HAP-1 (cell line): ENCODE results near the gene TMPRSS5.
"Not testable (repeated sequence)": the region's sequence is repeated elsewhere in the genome, so short reads cannot be mapped to it uniquely, and the experiment has no call there.

Experiments used
- DNase-seq, 2 experiments: peaks; one replicate each; pipeline ENCODE4 v3.0.0-alpha.2; 2016 to 2020; ENCODE audit warnings: low spot score in 2 of 2
- H3K27me3 ChIP-seq: fragments of 250-450 bp; sonication (Bioruptor Pico); 2 replicates; pipeline ENCODE4 v1.5.1; 2020; ENCODE audit warnings: low read depth, mild to moderate bottlenecking, moderate library complexity
- H3K36me3 ChIP-seq: fragments of 250-450 bp; sonication (Bioruptor Pico); replicated peaks from 2 replicates; pipeline ENCODE4 v1.5.1; 2020; ENCODE audit warnings: mild to moderate bottlenecking
- H3K4me1 ChIP-seq: fragments of 250-450 bp; sonication (Bioruptor Pico); 2 replicates; pipeline ENCODE4 v1.5.1; 2020; ENCODE audit warnings: mild to moderate bottlenecking
- H3K4me3 ChIP-seq: fragments of 250-450 bp; sonication (Bioruptor Pico); 2 replicates; pipeline ENCODE4 v1.5.1; 2020; ENCODE audit warnings: mild to moderate bottlenecking, moderate library complexity
- H3K9me3 ChIP-seq: fragments of 250-450 bp; sonication (Bioruptor Pico); 2 replicates; pipeline ENCODE4 v1.5.1; 2020; ENCODE audit warnings: mild to moderate bottlenecking, moderate library complexity
- in situ Hi-C: fragments of 300-500 bp; cut with MboI; formaldehyde crosslinking; loops from 3 replicates; pipeline ENCODE4 v1.14.3; 2020; ENCODE audit warnings: low sequenced_read_pairs, inconsistent platforms, mixed read lengths

TMPRSS5 gene

DNA sequence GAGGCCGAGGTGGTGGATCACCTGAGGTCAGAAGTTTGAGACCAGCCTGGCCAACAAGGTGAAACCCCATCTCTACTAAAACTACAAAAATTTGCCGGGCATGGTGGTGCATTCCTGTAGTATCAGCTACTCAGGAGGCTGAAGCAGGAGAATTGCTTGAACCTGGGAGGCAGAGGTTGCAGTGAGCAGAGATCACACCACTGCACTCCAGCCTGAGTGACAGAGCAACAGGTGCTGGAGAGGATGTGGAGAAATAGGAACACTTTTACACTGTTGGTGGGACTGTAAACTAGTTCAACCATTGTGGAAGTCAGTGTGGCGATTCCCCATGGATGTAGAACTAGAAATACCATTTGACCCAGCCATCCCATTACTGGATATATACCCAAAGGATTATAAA lies 34.2 kb downstream of the TMPRSS5 start:
- H3K36me3 ChIP-seq, DNase-seq, in situ Hi-C loops, H3K27me3 ChIP-seq, H3K4me3 ChIP-seq, H3K9me3 ChIP-seq, H3K4me1 ChIP-seq: not testable (repeated sequence)

DNA sequence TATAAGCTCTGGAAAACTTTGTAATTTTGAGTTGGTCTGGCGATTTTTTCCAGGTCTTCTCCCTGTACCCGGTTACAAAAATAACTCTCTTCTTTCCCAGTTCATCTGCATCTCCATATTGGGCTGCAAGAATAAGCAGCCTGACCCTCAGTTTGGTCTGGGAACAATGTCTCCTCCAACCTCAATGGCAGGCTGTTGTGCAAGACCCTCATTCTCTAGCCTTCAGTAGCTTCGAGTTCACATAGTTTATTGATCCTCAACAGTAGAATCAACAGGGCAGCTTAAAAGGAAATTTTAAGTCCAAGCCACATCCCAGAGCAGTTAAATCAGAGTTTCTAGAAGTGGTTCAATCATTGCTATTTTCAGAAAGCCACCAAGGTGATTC lies 35.3 kb downstream of the TMPRSS5 start:
- no peaks in the 10 kb centered on the region for H3K4me1 ChIP-seq
- in situ Hi-C loops: no loop called here
- no peak for DNase-seq

DNA sequence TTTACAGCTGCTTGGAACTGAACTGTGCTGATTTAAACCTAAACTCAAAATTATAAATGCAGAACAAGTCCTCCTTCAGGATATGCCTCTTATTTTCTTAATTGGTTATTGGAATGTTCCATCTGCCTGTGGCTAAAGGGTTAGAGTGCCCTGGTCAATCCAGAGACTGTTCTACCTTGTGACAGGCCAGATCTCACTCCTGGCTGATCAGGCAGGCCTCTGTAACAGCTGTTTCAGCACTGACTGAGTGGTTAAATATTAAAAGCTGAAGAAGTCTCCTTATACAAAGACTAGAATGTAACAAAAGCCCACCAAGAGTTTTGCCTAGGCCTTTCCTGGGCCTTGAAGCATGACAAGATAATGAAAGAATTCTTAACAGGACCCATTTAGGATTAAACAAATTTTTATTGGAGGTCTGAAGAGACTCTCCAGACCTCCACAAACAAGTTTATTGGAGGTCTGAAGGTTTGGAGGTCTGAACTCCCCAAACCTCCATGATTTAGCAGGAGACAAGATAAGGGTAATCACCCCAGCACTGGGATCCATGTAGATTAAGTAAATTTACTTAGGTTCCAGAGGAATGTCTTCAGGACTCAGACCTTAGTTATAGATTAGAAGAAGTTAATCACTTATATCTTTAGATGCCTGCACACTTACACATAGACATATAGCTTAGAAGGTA lies 35.8 kb downstream of the TMPRSS5 start:
- in situ Hi-C loops: no loop called here
- Histone ChIP-seq H3K9me3 (no peaks in the 10 kb centered on the region), H3K27me3 (no peaks in the 10 kb centered on the region), H3K4me1 (no peaks in the 10 kb centered on the region), H3K36me3 (no peaks in the 10 kb centered on the region), H3K4me3 (no peak overlapping the region)
- DNase-seq: no peak

More for the DNA sequence above, 35.3 kb downstream of the TMPRSS5 start:
- Histone ChIP-seq H3K4me3 (no peak overlapping the region), H3K9me3 (no peaks in the 10 kb centered on the region), H3K36me3 (no peaks in the 10 kb centered on the region), H3K27me3 (no peaks in the 10 kb centered on the region)

DNA sequence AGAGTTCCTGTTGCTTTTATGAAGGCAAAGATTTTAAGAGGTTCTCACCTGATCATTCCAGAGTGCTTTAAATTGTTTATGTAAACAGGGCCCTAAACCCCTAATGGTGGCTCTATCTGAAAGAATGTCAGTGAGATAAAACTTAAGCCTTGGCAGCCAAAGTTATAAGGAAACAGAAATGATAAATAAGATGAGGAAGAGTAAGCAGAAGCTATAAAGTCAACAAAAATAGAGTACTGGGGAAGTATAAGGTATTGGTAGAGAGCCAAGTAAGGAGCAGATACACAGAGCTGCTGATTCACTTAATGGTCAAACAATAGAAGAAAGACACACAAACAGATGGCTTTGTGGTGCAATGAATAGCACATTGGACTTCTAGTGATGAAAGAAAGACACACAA lies 37.9 kb downstream of the TMPRSS5 start:
- Histone ChIP-seq H3K36me3 (no peaks in the 10 kb centered on the region), H3K27me3 (no peaks in the 10 kb centered on the region), H3K4me3 (no peak overlapping the region), H3K9me3 (no peaks in the 10 kb centered on the region), H3K4me1 (no peaks in the 10 kb centered on the region)
- DNase-seq: no peak
- in situ Hi-C loops: no loop called here

DNA sequence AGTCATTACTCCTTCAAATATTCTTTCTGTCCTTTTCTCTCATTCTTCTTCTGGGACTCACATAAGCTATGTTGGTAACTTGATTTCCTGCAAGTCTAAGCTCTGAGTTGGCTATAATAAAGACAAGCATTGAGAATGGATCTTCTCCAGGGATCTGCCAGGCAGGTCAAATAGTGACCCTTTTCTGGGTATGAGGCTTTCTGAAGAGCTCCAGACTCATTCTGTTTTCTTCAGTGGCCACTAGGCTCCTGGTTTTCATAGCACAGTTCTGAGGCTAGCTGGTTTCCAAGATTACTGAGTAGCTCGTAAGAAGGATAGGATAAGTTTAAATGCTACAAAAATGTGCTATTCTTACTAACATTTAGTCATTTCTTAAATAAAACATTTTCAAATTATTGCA lies 38.3 kb downstream of the TMPRSS5 start:
- H3K36me3 ChIP-seq: no peaks in the 10 kb centered on the region
- in situ Hi-C loops: no loop called here
- no peaks in the 10 kb centered on the region for H3K9me3 ChIP-seq
- DNase-seq: no peak
- H3K4me1 ChIP-seq: no peaks in the 10 kb centered on the region
- H3K27me3 ChIP-seq: no peaks in the 10 kb centered on the region
- no peak overlapping the region for H3K4me3 ChIP-seq

DNA sequence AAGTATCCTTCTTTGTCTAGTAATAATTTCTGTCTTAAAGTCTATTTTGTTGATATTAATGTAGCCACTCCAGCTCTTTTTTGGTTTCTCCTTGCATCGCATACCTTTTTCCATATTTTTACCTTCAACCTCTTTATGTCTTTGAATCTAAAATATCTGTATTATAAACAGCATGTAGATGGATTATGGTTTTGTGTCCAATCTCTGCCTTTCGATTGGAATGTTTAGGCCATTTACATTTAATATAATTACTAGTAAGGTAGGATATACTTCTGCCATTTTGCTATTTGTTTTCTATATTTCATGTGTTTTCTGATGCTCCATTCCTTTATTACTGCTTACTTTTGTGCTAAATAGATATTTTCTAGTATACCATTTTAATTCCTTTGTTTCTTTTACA lies 39.5 kb downstream of the TMPRSS5 start:
- H3K36me3 ChIP-seq: no peaks in the 10 kb centered on the region
- no peaks in the 10 kb centered on the region for H3K9me3 ChIP-seq
- DNase-seq: no peak
- in situ Hi-C loops: no loop called here
- no peak overlapping the region for H3K4me3 ChIP-seq
- no peaks in the 10 kb centered on the region for H3K4me1 ChIP-seq
- H3K27me3 ChIP-seq: no peaks in the 10 kb centered on the region

DNA sequence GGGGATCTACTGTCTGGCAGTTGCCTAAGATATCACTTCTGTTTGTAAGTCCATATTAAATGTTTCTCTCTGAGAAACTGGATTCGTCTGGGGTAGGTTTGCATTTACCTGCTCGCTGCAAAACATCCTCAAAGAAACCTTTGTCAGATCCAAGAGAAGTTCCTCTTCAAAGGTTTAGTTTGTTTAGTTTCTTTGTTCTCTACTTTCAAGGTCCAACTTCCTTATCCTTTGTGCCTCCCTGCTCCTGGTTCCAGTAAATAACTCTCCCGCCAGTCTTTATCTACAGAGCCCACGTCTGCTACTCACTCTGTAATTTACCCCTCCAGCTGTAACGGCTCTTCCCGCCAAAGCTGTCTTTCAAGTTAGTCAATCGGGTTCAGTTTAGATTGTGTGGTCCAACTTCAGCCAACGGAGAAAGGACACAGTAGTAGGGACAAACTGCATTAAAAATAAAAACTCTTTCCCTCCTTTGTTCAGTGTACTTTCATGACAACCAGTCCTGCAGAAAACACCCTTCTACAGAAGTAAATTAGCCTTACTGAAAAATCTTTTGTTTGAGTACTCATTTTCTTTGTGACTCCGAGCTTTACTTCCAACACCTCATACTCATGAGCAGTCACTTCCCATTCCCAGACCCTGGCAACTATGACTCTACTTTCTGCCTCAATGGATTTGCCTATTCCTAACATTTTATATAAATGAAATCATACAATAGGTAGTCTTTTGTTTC lies 41.0 kb downstream of the TMPRSS5 start:
- Histone ChIP-seq H3K4me3 (no peak overlapping the region), H3K36me3 (no peaks in the 10 kb centered on the region), H3K9me3 (no peaks in the 10 kb centered on the region), H3K27me3 (no peaks in the 10 kb centered on the region), H3K4me1 (no peaks in the 10 kb centered on the region)
- in situ Hi-C loops: no loop called here
- no peak for DNase-seq

DNA sequence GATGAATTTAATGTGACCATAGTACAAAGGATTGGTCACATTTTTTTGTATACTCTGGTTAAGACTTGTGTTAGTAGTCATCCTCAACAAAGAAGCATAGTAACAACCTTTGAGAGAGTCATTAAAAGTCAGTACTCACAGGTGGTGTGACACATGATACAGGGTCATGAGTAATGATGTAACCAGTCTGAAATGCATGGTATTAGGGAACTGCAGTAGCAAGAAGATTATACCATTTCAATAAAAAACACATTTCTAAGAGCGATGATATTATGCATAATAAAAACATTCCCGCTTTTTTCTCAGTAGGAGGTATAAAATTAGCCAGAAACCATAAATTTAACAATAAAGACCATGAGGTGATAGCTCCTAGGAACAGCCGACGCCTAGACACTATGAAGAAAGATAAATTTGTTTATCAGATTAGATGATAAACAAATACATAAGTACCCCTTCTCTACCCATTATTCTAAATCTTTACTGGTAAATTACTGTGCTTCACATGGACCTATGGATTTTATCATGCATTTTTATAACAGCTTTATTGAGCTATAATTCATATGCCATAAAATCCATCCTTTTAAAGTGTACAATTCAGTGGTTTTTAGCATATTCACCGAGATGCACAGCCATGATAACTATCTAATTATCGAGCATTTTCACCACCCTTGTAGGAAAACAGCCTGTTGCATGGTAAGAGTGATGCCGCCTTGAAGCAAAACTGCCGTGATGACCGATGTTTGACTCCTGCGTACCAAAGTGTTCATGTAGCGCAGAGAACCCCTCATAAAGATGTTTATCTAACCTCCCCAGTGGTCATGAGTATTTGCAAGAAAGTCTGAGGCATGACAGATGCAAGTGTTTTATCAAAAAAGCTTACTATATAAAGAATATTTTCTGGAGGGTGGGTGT lies 41.8 kb downstream of the TMPRSS5 start:
- Histone ChIP-seq H3K27me3 (no peaks in the 10 kb centered on the region), H3K4me3 (no peak overlapping the region), H3K36me3 (no peaks in the 10 kb centered on the region), H3K4me1 (no peaks in the 10 kb centered on the region), H3K9me3 (no peaks in the 10 kb centered on the region)
- in situ Hi-C loops: no loop called here
- no peak for DNase-seq

DNA sequence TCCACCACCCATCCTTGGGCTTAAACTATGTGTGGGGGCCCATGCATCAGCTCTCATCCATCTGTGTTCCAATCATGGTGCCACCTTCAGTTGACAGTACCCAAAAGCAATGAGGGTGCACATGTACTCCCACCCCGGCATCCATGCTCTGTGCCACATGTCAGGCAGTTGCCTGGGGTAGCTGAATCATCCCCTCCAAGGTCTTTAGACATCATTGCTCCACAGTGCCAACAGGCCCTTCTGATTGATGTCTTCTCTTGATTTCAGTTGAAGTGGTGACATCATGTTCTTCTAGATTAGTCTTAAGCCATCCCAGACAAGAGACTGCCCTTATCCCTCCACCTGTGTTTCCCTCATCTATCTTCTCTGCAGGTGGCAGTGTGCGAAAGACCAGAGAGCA lies 42.5 kb downstream of the TMPRSS5 start:
- Histone ChIP-seq H3K4me3 (no peak overlapping the region), H3K36me3 (no peaks in the 10 kb centered on the region), H3K27me3 (no peaks in the 10 kb centered on the region), H3K9me3 (no peaks in the 10 kb centered on the region), H3K4me1 (no peaks in the 10 kb centered on the region)
- in situ Hi-C loops: no loop called here
- DNase-seq: no peak

DNA sequence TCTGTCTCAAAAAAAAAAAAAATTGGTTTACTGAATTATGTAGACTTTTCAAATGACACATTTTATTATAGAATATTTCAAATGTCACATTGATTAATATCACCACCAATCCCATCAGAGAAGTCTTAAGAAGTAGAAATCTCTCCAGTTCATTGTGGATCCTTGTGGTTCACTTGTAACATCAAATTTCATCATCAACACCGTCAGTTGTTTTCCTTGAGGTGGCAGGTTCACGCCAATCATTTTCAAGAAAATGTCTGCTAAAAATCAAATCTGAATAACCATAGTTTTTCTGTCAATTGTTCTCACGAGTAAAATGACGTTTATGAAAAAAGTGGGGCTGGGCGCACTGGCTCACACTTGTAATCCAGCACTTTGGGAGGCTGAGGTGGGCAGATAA lies 50.3 kb downstream of the TMPRSS5 start:
- H3K27me3 ChIP-seq: no peaks in the 10 kb centered on the region
- H3K36me3 ChIP-seq: no peaks in the 10 kb centered on the region
- no peaks in the 10 kb centered on the region for H3K9me3 ChIP-seq
- H3K4me1 ChIP-seq: no peaks in the 10 kb centered on the region
- in situ Hi-C loops: no loop called here
- no peak for DNase-seq
- H3K4me3 ChIP-seq: no peak overlapping the region

DNA sequence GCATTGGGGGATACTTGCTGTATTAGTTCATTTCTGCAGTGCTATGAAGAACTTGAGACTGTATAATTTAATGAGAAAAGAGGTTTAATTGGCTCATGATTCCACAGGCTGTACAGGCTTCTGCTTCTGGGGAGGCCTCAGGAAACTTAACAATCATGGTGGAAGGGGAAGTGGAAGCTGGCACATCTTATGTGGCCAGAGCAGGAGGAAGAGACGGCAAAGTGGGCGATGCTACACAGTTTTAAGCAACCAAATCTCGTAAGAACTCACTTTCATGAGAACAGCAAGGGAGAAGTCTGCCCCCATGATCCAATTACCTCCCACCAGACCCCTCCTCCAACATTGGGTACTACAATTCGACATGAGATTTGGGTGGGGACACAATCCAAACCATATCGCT lies 55.1 kb downstream of the TMPRSS5 start:
- H3K4me3 ChIP-seq: no peak overlapping the region
- H3K9me3 ChIP-seq: no peaks in the 10 kb centered on the region
- H3K27me3 ChIP-seq: no peaks in the 10 kb centered on the region
- no peak for DNase-seq
- H3K4me1 ChIP-seq: no peaks in the 10 kb centered on the region
- no peaks in the 10 kb centered on the region for H3K36me3 ChIP-seq
- in situ Hi-C loops: no loop called here

DNA sequence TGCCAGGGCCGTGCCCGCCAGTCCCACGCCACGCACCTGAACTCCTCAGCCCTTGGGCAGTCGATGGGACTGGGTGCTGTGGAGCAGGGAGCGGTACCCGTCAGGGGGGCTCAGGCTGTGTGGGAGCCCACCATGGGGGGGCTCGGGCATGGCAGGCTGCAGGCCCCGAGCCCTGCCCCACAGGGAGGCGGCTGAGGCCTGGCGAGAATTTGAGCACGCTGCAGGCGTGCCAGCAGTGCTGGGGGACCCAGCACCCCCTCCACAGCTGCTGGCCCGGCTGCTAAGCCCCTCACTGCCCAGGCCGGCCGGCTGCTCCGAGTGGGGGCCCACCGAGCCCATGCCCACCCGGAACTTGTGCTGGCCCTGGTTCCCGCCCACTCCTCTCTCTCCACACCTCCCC lies 56.8 kb downstream of the TMPRSS5 start:
- Histone ChIP-seq H3K4me3 (no peak overlapping the region), H3K36me3 (no peaks in the 10 kb centered on the region), H3K9me3 (no peaks in the 10 kb centered on the region), H3K27me3 (no peaks in the 10 kb centered on the region), H3K4me1 (no peaks in the 10 kb centered on the region)
- in situ Hi-C loops: no loop called here
- DNase-seq: no peak

DNA sequence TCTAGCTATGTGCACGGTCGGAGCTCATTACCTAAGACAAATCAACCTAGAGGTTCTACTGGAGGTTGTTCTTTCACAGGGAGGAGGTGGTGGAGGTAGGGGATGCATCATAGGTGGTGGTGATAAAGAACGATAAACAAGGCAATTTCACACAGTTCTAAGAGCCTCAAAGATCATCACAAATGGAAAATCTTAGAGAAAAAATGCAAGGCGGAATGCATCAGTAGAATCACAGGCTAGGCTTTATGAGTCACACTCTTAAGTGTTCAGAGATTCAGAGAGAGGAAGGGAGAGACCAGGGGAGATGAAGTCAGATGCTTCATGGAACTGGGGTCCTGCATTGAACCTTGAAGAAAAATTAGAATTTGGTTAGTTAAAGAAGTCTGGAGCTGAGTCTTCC lies 58.3 kb downstream of the TMPRSS5 start:
- H3K4me3 ChIP-seq: no peak overlapping the region
- no peak for DNase-seq
- no peaks in the 10 kb centered on the region for H3K36me3 ChIP-seq
- H3K27me3 ChIP-seq: no peaks in the 10 kb centered on the region
- no peaks in the 10 kb centered on the region for H3K4me1 ChIP-seq
- in situ Hi-C loops: no loop called here
- no peaks in the 10 kb centered on the region for H3K9me3 ChIP-seq

DNA sequence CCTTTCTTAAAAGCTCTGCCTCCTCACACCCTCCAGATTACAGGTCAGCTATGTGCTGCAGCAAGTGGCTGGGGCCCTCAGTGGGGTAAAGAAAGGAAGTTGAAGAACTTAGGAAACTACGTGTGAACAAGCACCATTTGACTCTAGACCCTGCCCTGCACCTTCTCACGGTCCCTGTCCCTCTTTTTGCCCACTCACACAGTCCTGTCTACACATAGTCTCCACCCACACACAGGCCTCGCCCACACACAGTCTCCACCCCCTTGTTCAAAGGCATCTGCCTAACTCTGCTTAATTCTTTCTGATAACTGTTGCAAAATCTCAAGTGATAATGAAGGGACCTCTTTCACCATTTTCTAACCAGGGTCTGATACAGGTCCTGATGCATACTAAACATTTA lies 59.0 kb downstream of the TMPRSS5 start:
- Histone ChIP-seq H3K4me3 (no peak overlapping the region), H3K27me3 (no peaks in the 10 kb centered on the region), H3K36me3 (no peaks in the 10 kb centered on the region), H3K9me3 (no peaks in the 10 kb centered on the region), H3K4me1 (no peaks in the 10 kb centered on the region)
- no peak for DNase-seq
- in situ Hi-C loops: no loop called here
